ENCODE measurements around the gene TMEM37.
A peak's percentile ranks its signal among the peaks of the same experiment; 100 is the strongest.

Gene TMEM37, protein sequence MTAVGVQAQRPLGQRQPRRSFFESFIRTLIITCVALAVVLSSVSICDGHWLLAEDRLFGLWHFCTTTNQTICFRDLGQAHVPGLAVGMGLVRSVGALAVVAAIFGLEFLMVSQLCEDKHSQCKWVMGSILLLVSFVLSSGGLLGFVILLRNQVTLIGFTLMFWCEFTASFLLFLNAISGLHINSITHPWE

DNA sequence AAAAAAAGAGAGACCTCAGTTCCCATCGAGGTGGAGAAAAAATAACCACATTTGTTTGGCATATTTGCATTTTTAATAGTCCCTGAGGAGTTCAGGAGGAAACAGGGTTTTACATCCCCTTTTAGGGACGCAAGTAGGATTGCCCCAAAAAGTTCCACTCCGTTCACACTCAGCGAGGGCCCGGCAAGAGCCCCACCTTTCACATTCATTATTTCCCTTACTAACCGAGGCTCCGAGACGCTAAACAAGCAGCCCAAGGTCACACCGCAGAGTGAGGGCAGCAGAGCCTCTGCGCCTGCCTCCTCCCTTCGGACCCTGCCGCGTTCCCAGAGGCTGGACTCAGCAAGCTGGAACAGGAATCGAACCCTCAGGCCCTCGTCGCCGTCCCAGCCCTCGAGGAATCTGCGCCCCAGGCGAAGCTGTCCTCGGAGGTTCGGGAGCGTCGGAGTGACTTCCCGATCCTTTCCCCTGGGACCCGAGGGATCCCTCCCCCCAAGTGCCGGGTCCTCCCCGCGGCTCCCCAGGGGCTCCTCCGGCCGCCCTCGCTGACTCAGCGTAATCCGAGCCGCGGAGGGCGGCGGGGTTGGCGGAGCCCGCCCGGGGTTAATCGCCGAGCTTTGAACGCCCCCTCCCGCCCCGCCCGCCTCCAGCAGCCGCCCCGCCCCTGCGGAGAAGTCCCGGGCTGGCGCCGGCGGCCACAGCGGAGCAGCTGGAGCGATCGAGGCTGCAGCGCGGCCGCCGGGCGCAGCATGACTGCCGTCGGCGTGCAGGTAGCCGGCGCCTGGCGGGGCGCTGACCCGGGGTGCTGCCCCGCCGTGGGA is at the start of gene TMEM37:
TSS of gene TMEM37 (plus strand) at position 700 of the 821 bp plus-strand sequence. CDS start at position 750, 50 bp downstream.
- H3K9ac ChIP-seq (ENCODE audit: low read length): peak within 1 kb of the TSS; percentile 14
- no peak within 1 kb of the TSS for H3K27ac ChIP-seq (ENCODE audit: low read depth, low read length)
- H3K4me3 ChIP-seq (ENCODE audit: low read length): peak within 1 kb of the TSS; percentile 59
- no peaks in the 10 kb centered on the region for H3K36me3 ChIP-seq (ENCODE audit: control insufficient read depth, insufficient read depth, low read length)
- no peaks in the 10 kb centered on the region for H3K27me3 ChIP-seq (ENCODE audit: control insufficient read depth, insufficient read depth, low read length)
- H3K4me1 ChIP-seq (ENCODE audit: control insufficient read depth, insufficient read depth, low read length): peaks cover 5% of the 10 kb centered on the region

DNA sequence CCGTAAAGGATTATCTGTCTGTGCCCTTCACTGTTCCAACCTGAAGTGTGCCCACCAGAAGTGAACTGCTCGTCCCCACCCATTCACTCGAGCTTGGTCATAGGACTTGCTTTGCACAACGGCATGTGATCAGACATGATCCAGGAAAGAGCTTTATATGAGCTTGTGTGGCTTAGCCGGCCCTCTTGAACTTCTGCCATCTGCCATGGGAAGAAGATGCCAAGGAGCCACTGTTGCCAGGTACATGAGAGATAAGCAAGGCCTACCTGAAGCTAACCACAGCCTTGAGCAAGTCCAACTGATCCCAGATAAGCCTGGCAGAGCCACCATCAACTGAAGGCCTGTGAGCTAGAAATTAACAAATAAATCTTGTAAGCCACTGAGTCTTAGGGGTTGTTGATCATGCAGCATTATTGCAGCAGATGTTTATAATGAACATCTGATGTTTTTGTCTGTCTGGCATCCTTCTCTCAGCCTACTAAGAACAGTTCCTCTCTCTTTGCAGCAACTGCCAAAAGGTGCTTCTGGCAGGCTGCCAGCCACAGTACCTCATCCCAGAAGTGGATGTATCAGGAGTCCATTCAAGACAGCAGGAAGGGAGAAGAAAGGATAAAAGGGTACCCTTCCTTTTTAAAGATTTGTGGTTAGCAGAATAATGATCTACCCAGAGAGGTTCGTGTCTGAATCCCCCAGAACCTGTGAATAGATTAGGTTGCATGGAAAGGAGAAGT is 48.1 kb upstream of the TMEM37 start:
- Histone ChIP-seq H3K27me3 (ENCODE audit: control insufficient read depth, insufficient read depth, low read length) (no peaks in the 10 kb centered on the region), H3K4me1 (ENCODE audit: control insufficient read depth, insufficient read depth, low read length) (no peaks in the 10 kb centered on the region), H3K36me3 (ENCODE audit: control insufficient read depth, insufficient read depth, low read length) (no peaks in the 10 kb centered on the region), H3K4me3 (ENCODE audit: low read length) (no peak overlapping the region), H3K27ac (ENCODE audit: low read depth, low read length) (no peak overlapping the region), H3K9ac (ENCODE audit: low read length) (no peak overlapping the region)

DNA sequence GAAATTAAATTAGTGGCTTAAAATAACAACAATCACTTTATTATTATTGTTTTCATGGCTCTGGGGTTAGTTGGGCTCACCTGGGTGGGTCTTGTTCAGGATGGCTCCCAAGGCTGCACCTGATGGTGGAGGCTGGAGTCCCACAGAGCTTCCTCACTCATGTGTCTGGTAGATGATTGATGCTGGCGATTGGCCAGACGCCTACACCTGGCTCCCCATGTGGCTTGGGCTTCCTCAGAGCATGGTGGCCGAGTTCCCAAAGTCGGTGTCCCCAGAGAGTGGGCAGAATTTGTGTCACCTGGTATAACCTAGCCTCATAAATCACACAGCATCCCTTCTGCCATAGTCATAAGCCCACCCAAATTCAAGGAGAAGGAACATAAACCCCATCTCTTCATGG is 46.7 kb upstream of the TMEM37 start:
- Histone ChIP-seq H3K4me3 (ENCODE audit: low read length) (no peak overlapping the region), H3K27me3 (ENCODE audit: control insufficient read depth, insufficient read depth, low read length) (no peaks in the 10 kb centered on the region), H3K27ac (ENCODE audit: low read depth, low read length) (no peak overlapping the region), H3K9ac (ENCODE audit: low read length) (no peak overlapping the region), H3K4me1 (ENCODE audit: control insufficient read depth, insufficient read depth, low read length) (no peaks in the 10 kb centered on the region), H3K36me3 (ENCODE audit: control insufficient read depth, insufficient read depth, low read length) (no peaks in the 10 kb centered on the region)

DNA sequence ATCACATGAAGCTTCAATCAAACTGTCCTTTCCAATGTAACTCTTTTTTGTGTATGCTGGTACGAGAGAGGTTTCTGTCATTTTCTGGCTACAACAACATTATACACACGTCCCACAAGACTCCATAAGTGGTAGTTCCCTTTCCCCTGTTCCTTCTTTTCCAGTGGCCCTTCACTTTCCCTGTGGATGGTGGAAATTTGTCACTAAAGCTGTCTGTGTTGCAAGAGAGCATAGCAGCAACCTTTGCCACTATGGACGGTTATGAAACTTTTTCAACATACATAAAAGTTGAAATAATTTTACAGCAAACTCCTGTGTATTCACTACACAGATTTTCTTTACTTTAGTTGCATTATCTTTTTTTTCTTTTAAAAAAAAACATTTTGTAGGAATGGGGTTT is 46.2 kb upstream of the TMEM37 start:
- Histone ChIP-seq H3K4me3 (ENCODE audit: low read length) (no peak overlapping the region), H3K4me1 (ENCODE audit: control insufficient read depth, insufficient read depth, low read length) (no peaks in the 10 kb centered on the region), H3K27me3 (ENCODE audit: control insufficient read depth, insufficient read depth, low read length) (no peaks in the 10 kb centered on the region), H3K27ac (ENCODE audit: low read depth, low read length) (no peak overlapping the region), H3K9ac (ENCODE audit: low read length) (no peak overlapping the region), H3K36me3 (ENCODE audit: control insufficient read depth, insufficient read depth, low read length) (no peaks in the 10 kb centered on the region)

DNA sequence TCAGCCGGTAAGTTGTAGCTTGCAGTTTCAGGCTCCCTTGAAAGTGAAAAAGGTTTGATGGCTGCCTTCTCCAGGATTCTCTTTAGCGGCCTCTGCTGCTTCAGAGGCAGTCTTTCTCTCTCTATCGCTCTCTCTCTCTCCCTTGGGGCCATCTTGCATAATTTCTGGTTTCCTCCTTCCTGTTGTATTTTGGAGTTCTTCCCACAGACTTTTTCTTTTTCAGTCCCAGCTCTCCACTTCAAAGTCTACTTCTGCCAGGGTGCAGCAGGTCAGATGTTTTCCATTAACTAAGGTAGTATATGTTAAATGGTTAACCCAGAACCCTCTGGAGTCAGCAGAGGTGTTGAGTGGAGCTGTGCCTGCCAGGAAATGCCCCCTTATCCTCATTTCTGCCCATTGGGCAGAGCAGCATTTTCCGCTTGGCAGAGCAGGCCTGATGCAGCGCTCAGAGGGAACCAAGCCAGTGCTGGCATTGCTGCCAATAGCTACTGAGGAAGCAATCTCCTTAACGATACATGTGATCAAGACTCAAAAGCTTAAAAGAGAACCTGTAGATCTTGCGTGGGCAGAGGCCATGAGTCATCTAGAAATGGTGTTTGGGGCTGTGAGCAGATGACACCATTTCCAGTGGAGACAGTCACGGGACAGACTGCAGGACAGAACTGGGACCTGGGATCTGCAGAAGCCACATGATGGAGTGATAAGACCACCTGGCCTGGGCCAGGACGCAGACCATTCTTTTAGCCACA is 44.1 kb upstream of the TMEM37 start:
- Histone ChIP-seq H3K4me1 (ENCODE audit: control insufficient read depth, insufficient read depth, low read length) (no peaks in the 10 kb centered on the region), H3K4me3 (ENCODE audit: low read length) (no peak overlapping the region), H3K27me3 (ENCODE audit: control insufficient read depth, insufficient read depth, low read length) (no peaks in the 10 kb centered on the region), H3K27ac (ENCODE audit: low read depth, low read length) (no peak overlapping the region), H3K36me3 (ENCODE audit: control insufficient read depth, insufficient read depth, low read length) (no peaks in the 10 kb centered on the region), H3K9ac (ENCODE audit: low read length) (no peak overlapping the region)

DNA sequence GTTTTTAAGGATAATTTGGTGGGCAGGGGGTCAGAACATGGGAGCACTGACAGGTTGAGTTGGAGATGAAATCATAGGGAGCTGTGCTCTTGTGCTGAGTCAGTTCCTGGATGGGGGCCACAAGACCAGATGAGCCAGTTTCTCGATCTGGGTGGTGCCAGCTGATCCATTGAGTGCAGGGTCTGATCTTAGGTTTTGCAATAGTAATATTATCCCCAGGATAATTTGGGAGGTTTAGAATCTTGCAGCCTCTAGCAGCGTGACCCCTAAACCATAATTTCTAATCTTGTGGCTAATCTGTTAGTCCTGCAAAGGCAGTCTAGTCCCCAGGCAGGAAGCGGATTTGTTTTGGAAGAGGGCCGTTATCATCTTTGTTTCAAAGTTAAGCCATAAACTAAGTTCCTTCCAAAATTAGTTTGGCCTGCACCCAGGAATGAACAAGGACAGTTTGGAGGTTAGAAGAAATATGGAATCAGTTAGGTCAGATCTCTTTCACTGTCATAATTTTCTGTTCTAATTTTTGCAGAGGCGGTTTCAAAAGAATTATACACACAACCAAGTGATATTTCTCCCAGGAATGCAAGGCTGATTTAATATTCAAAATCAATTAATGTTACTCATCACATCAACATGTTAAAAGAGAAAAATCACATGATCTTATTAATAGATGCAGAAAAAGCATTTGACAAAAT is 41.9 kb upstream of the TMEM37 start:
- Histone ChIP-seq H3K36me3 (ENCODE audit: control insufficient read depth, insufficient read depth, low read length) (no peaks in the 10 kb centered on the region), H3K4me1 (ENCODE audit: control insufficient read depth, insufficient read depth, low read length) (no peaks in the 10 kb centered on the region), H3K4me3 (ENCODE audit: low read length) (no peak overlapping the region), H3K27me3 (ENCODE audit: control insufficient read depth, insufficient read depth, low read length) (no peaks in the 10 kb centered on the region), H3K9ac (ENCODE audit: low read length) (no peak overlapping the region), H3K27ac (ENCODE audit: low read depth, low read length) (no peak overlapping the region)

DNA sequence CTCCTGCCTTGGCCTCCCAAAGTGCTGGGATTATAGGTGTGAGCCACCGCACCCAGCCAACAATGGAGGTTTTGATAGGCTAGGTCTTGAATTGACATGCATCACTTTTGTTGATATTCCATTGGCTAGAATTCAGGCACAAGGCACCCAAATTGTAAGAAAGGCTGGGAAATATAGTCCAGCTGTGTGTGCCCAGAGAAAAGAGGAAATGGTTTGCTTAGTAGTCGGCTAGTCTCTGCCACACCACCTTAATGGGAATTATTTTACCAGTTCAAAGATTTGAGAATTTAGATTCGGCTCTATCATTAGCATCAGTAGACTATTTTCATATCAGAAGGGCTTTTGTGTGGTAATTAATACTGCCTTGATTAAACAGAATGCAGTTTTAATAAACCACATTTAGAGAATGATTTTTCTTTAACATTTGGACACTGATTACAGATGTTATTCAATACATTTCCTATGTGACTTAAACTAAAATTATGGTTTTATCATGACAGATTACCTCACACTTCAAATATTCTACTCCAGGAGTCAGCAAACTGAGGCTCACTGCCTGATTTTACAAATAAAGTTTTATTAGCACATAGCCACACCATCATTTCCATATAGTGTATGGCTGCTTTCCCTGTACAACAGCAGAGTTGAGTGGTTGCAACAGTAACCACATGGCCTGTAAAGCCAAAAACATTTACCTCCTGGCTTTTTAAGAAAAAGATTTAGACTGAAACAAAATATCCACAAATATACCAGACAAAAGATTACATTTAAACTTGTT is 37.5 kb upstream of the TMEM37 start:
- no peak overlapping the region for H3K27ac ChIP-seq (ENCODE audit: low read depth, low read length)
- no peak overlapping the region for H3K9ac ChIP-seq (ENCODE audit: low read length)
- H3K4me1 ChIP-seq (ENCODE audit: control insufficient read depth, insufficient read depth, low read length): no peaks in the 10 kb centered on the region
- no peaks in the 10 kb centered on the region for H3K27me3 ChIP-seq (ENCODE audit: control insufficient read depth, insufficient read depth, low read length)
- H3K4me3 ChIP-seq (ENCODE audit: low read length): no peak overlapping the region
- no peaks in the 10 kb centered on the region for H3K36me3 ChIP-seq (ENCODE audit: control insufficient read depth, insufficient read depth, low read length)

DNA sequence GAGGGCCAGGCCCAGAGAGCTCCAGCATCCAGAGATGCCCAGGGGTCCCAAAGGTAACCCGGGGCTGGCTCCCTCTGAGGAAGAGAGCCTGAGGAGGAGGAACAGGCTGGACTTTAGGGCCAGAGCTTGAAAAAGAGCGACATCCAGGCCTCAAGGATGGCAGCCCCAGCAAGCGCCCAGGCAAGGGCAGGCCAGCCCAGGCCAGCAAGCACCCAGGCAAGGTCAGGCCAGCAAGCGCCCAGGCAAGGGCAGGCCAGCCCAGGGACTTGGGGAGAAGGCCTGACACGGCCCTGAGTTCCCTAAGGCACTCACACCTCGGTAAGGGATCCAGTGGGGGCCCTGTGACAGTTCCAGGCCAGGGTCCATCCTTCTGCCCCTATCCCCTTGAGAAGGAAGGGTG is 34.5 kb upstream of the TMEM37 start:
- Histone ChIP-seq H3K4me3 (ENCODE audit: low read length) (no peak overlapping the region), H3K27ac (ENCODE audit: low read depth, low read length) (no peak overlapping the region), H3K9ac (ENCODE audit: low read length) (no peak overlapping the region), H3K27me3 (ENCODE audit: control insufficient read depth, insufficient read depth, low read length) (no peaks in the 10 kb centered on the region), H3K36me3 (ENCODE audit: control insufficient read depth, insufficient read depth, low read length) (no peaks in the 10 kb centered on the region), H3K4me1 (ENCODE audit: control insufficient read depth, insufficient read depth, low read length) (no peaks in the 10 kb centered on the region)

DNA sequence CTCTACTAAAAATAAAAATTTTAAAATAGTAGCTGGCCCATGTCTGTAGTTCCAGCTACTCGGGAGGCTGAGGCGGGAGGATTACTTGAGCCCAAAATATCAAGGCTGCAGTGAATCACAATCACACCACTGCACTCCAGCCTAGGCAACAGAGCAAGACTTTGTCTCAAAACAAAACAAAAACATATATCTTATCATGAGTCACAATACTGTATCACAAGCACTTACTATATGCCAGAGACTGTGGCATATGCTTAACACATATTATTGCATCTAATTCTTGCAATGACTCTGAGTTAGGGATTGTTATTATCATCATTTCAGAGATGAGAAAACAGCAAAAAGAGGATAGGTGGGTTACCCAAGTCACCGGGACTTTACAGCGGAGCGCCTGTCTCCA is 29.5 kb upstream of the TMEM37 start:
- Histone ChIP-seq H3K9ac (ENCODE audit: low read length) (no peak overlapping the region), H3K4me1 (ENCODE audit: control insufficient read depth, insufficient read depth, low read length) (no peaks in the 10 kb centered on the region), H3K4me3 (ENCODE audit: low read length) (no peak overlapping the region), H3K27ac (ENCODE audit: low read depth, low read length) (no peak overlapping the region), H3K36me3 (ENCODE audit: control insufficient read depth, insufficient read depth, low read length) (no peaks in the 10 kb centered on the region), H3K27me3 (ENCODE audit: control insufficient read depth, insufficient read depth, low read length) (no peaks in the 10 kb centered on the region)

DNA sequence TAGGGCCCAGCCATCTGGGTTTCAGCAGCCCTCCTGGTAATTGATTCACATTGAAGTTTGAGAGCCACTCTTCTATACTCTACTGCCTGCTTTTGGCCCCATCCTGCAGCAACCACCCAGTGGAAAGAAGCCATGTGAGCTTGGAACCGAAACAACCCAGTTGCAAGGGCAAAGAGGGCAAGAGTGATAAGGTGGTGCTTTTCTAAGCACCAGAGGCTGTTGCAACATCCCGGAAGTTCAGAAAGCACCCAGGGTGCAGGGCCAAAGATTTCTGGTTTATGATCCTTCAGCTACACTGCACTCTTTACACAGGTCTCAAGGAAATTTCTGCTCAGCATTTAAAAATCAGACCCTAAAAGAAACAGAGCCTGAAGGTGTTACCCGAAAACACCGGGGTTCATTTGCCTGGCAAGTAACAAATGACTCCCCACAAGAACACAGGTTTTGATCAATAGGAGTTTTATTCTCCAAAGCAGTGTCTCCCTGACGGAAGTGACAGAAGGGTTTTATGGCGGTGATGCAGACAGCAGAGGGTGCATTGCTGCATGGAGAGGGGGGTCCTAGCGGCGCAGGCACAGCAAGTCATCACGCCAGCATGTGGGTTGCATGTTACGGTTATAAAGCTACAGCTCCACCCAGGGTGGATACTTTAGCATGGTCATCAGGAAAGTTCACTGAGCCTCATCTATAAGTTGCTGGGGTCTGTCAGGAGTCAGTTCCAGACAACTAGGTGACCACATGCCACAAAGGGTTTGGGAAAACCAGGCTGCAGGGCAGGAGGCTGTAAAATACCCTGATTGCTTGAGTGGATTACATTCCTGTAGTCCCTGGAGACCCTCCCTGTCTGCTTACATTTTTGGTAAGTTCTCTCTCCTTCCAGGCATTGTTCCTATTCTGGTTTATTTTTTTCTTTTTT is 28.8 kb upstream of the TMEM37 start:
- no peaks in the 10 kb centered on the region for H3K36me3 ChIP-seq (ENCODE audit: control insufficient read depth, insufficient read depth, low read length)
- no peak overlapping the region for H3K27ac ChIP-seq (ENCODE audit: low read depth, low read length)
- no peak overlapping the region for H3K4me3 ChIP-seq (ENCODE audit: low read length)
- H3K4me1 ChIP-seq (ENCODE audit: control insufficient read depth, insufficient read depth, low read length): no peaks in the 10 kb centered on the region
- no peaks in the 10 kb centered on the region for H3K27me3 ChIP-seq (ENCODE audit: control insufficient read depth, insufficient read depth, low read length)
- no peak overlapping the region for H3K9ac ChIP-seq (ENCODE audit: low read length)

Data from rectal smooth muscle tissue (tissue), 1 donor.